ENCODE data around the gene TRIM31. TPM values are rescaled to one million over a fixed set of nuclear protein-coding genes. Genes with fewer than 3 reads are reported as not detected.

TRIM31 gene
- total RNA-seq, 1 donor from 2014 or later: not detected

GRCh38 chr6:30136570-30137286 lies 23.8 kb upstream of the TRIM31 start:
- H3K9me3 Mint-ChIP-seq (ENCODE audit: unreplicated experiment): no peaks in the 10 kb centered on the region
- peaks cover 80% of the 10 kb centered on the region for H3K27me3 Mint-ChIP-seq (ENCODE audit: unreplicated experiment)
- TF ChIP-seq CTCF (IDR thresholded peaks at IDR 0.05): no peak
- H3K4me1 Mint-ChIP-seq (ENCODE audit: unreplicated experiment): no peaks in the 10 kb centered on the region
- no peaks in the 10 kb centered on the region for H3K36me3 Mint-ChIP-seq (ENCODE audit: unreplicated experiment)
- no peak for DNase-seq (ENCODE audit: extremely low spot score, unreplicated experiment)
- H3K4me3 Mint-ChIP-seq (ENCODE audit: unreplicated experiment): no peak overlapping the region
- H3K27ac Mint-ChIP-seq (ENCODE audit: unreplicated experiment): no peak overlapping the region

GRCh38 chr6:30135757-30136156 lies 22.9 kb upstream of the TRIM31 start, which contains the start of gene TRIM40:
Gene TRIM40, plus strand, starts transcription at chr6:30136140. Its CDS starts 897 bp downstream, at chr6:30137037.
- TF ChIP-seq CTCF (IDR thresholded peaks at IDR 0.05): no peak
- Mint-ChIP-seq H3K4me3 (ENCODE audit: unreplicated experiment) (no peak within 1 kb of the TSS), H3K36me3 (ENCODE audit: unreplicated experiment) (no peaks in the 10 kb centered on the region), H3K4me1 (ENCODE audit: unreplicated experiment) (peaks cover 4% of the 10 kb centered on the region), H3K27me3 (ENCODE audit: unreplicated experiment) (peaks cover 80% of the 10 kb centered on the region), H3K27ac (ENCODE audit: unreplicated experiment) (no peak within 1 kb of the TSS), H3K9me3 (ENCODE audit: unreplicated experiment) (no peaks in the 10 kb centered on the region)
- DNase-seq (ENCODE audit: extremely low spot score, unreplicated experiment): no peak

GRCh38 chr6:30135147-30135546 lies 22.3 kb upstream of the TRIM31 start:
- H3K4me1 Mint-ChIP-seq (ENCODE audit: unreplicated experiment): peaks cover 5% of the 10 kb centered on the region
- TF ChIP-seq CTCF (IDR thresholded peaks at IDR 0.05): no peak
- H3K27me3 Mint-ChIP-seq (ENCODE audit: unreplicated experiment): peaks cover 82% of the 10 kb centered on the region
- H3K27ac Mint-ChIP-seq (ENCODE audit: unreplicated experiment): no peak overlapping the region
- H3K9me3 Mint-ChIP-seq (ENCODE audit: unreplicated experiment): no peaks in the 10 kb centered on the region
- H3K36me3 Mint-ChIP-seq (ENCODE audit: unreplicated experiment): no peaks in the 10 kb centered on the region
- H3K4me3 Mint-ChIP-seq (ENCODE audit: unreplicated experiment): no peak overlapping the region
- DNase-seq (ENCODE audit: extremely low spot score, unreplicated experiment): no peak

- Mint-ChIP-seq H3K4me1 (ENCODE audit: unreplicated experiment) (peaks cover 10% of the 10 kb centered on the region), H3K9me3 (ENCODE audit: unreplicated experiment) (no peaks in the 10 kb centered on the region), H3K27me3 (ENCODE audit: unreplicated experiment) (peaks cover 84% of the 10 kb centered on the region), H3K36me3 (ENCODE audit: unreplicated experiment) (no peaks in the 10 kb centered on the region), H3K27ac (ENCODE audit: unreplicated experiment) (no peak overlapping the region), H3K4me3 (ENCODE audit: unreplicated experiment) (no peak overlapping the region)
- no peak for TF ChIP-seq CTCF (IDR thresholded peaks at IDR 0.05)
- no peak for DNase-seq (ENCODE audit: extremely low spot score, unreplicated experiment)
These were observed 19.1 kb upstream of the TRIM31 start for GRCh38 chr6:30131947-30132497.

Measured in osteocyte (in vitro differentiated cells).